Activated CD4-positive, alpha-beta T cell treated with anti-CD3 and anti-CD28 coated beads, Interleukin-2, Interleukin-6, amounts not matched to agents 100 ng/mL and 50 ng/mL, durations not matched to agents 16 hours and 8 hours (primary cell): ENCODE measurements around the gene FAM111A.

Source experiments
- DNase-seq: peaks from one replicate; pipeline ENCODE4 v3.0.0-alpha.2; 2020

Gene FAM111A

GRCh38 chr11:59180168-59180776 lies 37.6 kb downstream of the FAM111A start:
- no peak for DNase-seq

GRCh38 chr11:59180907-59181306 lies 38.3 kb downstream of the FAM111A start:
- DNase-seq = no peak

GRCh38 chr11:59181746-59182456 lies 39.2 kb downstream of the FAM111A start:
- no peak for DNase-seq

- no peak for DNase-seq
These were observed 39.9 kb downstream of the FAM111A start for GRCh38 chr11:59182457-59183151.

- DNase-seq = no peak
These were observed 41.1 kb downstream of the FAM111A start for GRCh38 chr11:59183771-59184170.

GRCh38 chr11:59184691-59185339 lies 42.2 kb downstream of the FAM111A start:
- no peak for DNase-seq

GRCh38 chr11:59185386-59185945 lies 42.8 kb downstream of the FAM111A start:
- DNase-seq = no peak

- peak; percentile 51 for DNase-seq
These were observed 43.5 kb downstream of the FAM111A start for GRCh38 chr11:59186130-59186594.

- no peak for DNase-seq
These were observed 44.4 kb downstream of the FAM111A start for GRCh38 chr11:59187035-59187434.

GRCh38 chr11:59187587-59187986 lies 44.9 kb downstream of the FAM111A start:
- DNase-seq = no peak

GRCh38 chr11:59188954-59189353 lies 46.3 kb downstream of the FAM111A start:
- DNase-seq = no peak

- no peak for DNase-seq
These were observed 47.3 kb downstream of the FAM111A start for GRCh38 chr11:59189986-59190385.

GRCh38 chr11:59191095-59191494 lies 48.4 kb downstream of the FAM111A start:
- DNase-seq = no peak

GRCh38 chr11:59191890-59192289 lies 49.2 kb downstream of the FAM111A start:
- no peak for DNase-seq

- DNase-seq = no peak
These were observed 49.9 kb downstream of the FAM111A start for GRCh38 chr11:59192446-59193020.

- no peak for DNase-seq
These were observed 51.0 kb downstream of the FAM111A start for GRCh38 chr11:59193587-59194130.

GRCh38 chr11:59195586-59195985 lies 52.9 kb downstream of the FAM111A start:
- DNase-seq = no peak

- DNase-seq = no peak
These were observed 54.1 kb downstream of the FAM111A start for GRCh38 chr11:59196777-59197176.

GRCh38 chr11:59197991-59198390 lies 55.3 kb downstream of the FAM111A start:
- no peak for DNase-seq

- DNase-seq = no peak
These were observed 56.1 kb downstream of the FAM111A start for GRCh38 chr11:59198726-59199125.

GRCh38 chr11:59199546-59200422 lies 57.1 kb downstream of the FAM111A start:
- DNase-seq = peak; percentile 40

- DNase-seq = no peak
These were observed 57.7 kb downstream of the FAM111A start for GRCh38 chr11:59200423-59200746.
